Central memory CD4-positive, alpha-beta T cell (primary cell): ENCODE results near the gene COA8.

Source experiments
- DNase-seq: peaks from one replicate; pipeline ENCODE4 v3.0.0; 2022

COA8 gene

GRCh38 chr14:103625356-103626095 lies 62.8 kb downstream of the COA8 start:
- peak; percentile 68 for DNase-seq

DNA sequence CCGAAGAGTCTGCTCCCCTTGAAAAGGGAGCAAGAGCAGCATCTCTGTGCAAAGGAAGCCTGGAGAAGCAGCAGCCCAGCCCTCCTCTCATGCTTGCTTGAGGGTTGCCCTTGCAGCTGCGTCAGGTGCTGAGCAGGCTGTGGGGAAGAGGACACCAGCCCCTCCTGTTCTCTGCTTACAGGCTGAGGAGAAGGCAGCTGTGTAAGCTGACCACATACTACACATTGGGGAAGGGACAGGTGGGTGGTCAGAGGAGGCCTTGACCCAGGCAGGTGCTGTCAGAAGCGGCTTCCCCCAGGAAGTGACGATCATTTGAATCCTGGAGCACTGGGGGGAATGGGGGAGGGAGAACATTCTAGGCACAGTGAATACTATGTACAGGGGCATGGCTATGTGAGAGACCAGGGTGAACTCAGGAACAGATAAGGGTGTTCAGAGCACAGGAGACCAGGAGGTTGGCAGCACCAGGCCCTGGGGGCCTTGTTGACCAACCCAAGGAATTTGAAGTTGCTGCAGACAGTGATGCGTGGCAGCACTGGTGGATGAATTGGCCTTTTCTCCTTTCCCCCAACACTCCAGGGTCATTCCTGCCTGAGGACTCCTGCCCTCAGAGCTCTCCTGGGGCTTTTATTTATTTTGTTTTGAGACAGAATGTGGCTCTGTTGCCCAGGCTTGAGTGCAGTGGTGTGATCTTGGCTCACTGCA lies 63.5 kb downstream of the COA8 start:
- DNase-seq = no peak

DNA sequence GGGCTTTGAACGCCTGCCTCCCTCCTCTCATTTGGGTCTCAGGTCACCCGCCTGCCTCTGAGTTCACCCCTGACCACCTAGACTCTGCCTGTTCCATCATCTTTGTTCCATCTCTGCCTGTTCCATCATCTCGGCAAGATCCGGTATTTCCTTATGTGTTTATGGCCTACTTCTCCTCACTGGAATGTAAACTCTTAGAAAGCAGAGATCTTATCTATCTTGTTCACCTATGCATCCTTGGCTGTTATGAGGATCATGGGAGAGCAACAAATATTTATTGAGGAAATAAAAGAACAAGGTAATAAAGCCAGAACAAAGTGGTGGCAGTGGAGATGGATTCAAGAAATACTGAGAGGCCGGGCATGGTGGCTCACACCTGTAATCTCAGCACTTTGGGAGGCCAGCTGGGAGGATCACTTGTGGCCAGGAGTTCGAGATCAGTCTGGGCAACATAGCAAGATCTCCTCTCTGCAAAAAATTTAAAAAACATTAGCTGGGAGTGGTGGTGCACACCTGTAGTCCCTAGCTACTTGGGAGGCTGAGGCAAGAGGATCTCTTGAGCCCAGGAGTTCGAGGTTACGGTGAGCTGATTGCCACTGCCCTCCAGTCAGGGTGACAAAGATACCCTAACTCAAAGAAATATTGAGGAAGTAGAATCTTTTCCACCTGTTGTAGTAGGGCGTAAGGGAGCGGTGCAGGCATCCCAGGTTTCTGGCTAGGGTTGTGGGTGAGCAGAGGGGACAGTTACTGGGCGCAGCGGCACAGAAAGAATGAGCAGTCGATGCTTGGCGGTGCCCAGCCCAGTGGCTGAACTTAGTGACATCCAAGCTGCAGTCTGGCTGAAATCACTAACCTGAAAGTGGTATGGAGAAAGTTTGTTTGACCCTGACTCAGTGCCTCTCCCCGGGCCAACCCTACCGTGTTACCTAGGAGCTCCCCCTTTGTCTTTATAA lies 64.6 kb downstream of the COA8 start:
- DNase-seq = no peak

DNA sequence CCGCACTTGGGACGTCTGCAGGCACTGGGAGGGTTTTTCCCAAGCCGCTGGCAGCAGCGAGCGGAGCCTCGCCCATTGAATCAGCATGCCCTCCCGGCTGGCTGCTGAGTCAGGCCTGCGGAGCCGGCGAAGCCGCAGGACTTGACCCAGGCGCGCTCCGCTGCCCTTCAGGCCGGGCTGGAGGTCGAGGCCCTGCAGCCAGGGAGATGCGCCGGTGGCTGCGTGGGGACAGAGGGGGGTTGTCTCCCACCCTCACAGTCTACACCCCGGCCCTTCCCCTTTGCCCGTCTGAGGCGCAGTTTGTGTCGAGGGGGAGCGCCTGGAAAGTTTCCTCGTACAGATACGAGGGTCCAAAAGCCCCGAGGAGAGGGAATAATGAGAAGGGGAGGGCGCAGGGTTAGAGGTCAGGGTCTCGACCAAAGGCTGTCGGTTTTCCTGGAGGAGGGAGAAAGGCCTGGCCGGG lies 65.5 kb downstream of the COA8 start:
- DNase-seq = no peak

DNA sequence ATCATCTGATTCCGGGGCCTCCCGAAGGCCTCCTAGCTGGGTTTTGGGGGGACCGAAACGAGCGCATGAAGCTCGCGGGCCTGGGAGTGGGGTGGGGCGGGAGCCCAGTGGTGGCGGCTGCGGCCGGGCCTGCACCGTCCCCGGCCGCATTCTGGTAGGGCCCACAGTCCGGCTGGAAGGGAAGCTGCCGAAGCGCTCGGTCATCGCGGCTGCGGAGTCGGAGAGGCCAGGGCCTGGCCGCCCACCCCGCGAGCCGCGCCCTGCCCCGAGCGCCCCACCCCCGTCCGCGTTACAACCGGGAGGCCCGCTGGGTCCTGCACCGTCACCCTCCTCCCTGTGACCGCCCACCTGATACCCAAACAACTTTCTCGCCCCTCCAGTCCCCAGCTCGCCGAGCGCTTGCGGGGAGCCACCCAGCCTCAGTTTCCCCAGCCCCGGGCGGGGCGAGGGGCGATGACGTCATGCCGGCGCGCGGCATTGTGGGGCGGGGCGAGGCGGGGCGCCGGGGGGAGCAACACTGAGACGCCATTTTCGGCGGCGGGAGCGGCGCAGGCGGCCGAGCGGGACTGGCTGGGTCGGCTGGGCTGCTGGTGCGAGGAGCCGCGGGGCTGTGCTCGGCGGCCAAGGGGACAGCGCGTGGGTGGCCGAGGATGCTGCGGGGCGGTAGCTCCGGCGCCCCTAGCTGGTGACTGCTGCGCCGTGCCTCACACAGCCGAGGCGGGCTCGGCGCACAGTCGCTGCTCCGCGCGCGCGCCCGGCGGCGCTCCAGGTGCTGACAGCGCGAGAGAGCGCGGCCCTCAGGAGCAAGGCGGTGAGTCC lies 66.1 kb downstream of the COA8 start, which contains the start of gene KLC1:
TSS of gene KLC1 (plus strand) at position 528 of the 819 bp plus-strand sequence. CDS start 25,354 bp downstream, outside the sequence.
- DNase-seq = peak; percentile 77

- DNase-seq = peak; percentile 24
These were observed 66.9 kb downstream of the COA8 start for GRCh38 chr14:103629503-103630121.

DNA sequence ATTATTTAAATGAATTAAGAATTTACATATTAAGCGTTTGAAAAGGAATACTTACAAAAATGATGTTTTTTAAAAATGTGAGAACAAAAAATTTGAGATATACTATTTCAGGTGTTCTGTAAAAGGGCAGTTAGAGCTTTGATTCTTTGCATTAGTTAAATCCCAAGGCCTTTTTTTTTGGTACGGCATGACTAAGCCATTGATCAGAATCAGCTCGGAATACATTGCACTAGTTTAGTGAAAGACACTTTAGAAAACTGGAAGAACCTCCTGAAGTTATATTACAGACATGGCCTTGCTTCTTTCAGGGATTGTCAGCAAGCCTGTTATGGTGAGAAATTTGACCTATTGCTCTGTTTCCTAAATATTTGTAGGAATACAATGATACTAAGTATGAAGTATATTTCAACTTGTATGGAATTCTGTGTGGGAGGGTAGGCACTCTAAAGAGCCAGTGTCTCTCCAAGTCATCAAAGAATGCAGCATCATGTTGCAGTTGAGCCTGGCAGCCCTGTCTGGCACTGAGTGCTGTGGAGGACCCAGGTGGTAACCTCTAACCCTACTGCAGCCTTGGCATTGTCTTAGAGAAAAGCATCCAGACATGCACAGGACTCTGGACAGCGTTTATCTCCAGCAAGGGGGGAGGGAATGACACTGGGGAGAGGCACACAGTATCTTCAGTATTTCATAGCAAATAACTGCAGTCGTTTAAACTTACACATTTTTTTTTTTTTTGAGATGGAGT lies 67.8 kb downstream of the COA8 start:
- no peak for DNase-seq

- no peak for DNase-seq
These were observed 70.6 kb downstream of the COA8 start for GRCh38 chr14:103633391-103633790.

- DNase-seq = no peak
These were observed 71.4 kb downstream of the COA8 start for GRCh38 chr14:103634156-103634555.

GRCh38 chr14:103638594-103638993 lies 75.8 kb downstream of the COA8 start:
- no peak for DNase-seq
